ENCODE results near the gene MED12L. TPM values are rescaled to one million over a fixed set of nuclear protein-coding genes. Genes with fewer than 3 reads are reported as not detected.

Gene MED12L
- total RNA-seq, 4 donors from 2014 or later, result 0.12 to 0.77 (median 0.21) TPM

- no peaks in the 10 kb centered on the region for H3K36me3 ChIP-seq
- H3K9me3 ChIP-seq, result no peaks in the 10 kb centered on the region
- no peak for ATAC-seq
- no peak overlapping the region for H3K27ac ChIP-seq
- no peak for TF ChIP-seq EP300 (IDR thresholded peaks at IDR 0.05)
- no peak for TF ChIP-seq POLR2AphosphoS5 (IDR thresholded peaks at IDR 0.05)
- no peak overlapping the region for H3K4me3 ChIP-seq
- H3K27me3 ChIP-seq, result no peaks in the 10 kb centered on the region
- no peaks in the 10 kb centered on the region for H3K4me1 ChIP-seq
- 78 to 100% methylated on average over 2 of the region's 2 CpGs for WGBS, 2 donors (ENCODE audit: low coverage in 1 of 2)
Observed at GRCh38 chr3:151403246-151403645, 317.8 kb downstream of the MED12L start.

DNA sequence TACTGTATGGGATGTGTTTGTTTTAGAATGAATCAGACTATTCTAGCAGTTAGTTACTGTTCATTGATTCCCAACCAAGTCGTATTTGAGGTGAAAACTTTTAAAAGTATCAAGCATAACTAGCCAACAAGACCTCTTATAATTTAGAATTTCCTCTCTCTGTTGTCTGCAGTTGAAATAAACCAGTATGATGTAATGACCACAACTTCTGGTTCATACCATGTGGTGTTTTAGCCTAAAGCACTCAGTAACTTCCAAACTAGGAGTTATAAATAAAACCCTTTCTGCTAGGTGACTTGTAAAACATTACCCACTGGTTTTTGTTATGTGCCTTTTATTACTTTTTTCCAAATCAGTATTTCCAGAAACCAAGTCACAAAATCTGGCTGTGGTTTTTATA is 318.9 kb downstream of the MED12L start:
- ATAC-seq, result no peak
- WGBS, 2 donors (ENCODE audit: low coverage in 1 of 2), result 40 to 45% methylated on average over 1 of the region's 1 CpG
- TF ChIP-seq POLR2A (IDR thresholded peaks at IDR 0.05), result no peak
- no peak for TF ChIP-seq EP300 (IDR thresholded peaks at IDR 0.05)
- TF ChIP-seq POLR2AphosphoS5 (IDR thresholded peaks at IDR 0.05), result no peak
- TF ChIP-seq, protein P1, sequence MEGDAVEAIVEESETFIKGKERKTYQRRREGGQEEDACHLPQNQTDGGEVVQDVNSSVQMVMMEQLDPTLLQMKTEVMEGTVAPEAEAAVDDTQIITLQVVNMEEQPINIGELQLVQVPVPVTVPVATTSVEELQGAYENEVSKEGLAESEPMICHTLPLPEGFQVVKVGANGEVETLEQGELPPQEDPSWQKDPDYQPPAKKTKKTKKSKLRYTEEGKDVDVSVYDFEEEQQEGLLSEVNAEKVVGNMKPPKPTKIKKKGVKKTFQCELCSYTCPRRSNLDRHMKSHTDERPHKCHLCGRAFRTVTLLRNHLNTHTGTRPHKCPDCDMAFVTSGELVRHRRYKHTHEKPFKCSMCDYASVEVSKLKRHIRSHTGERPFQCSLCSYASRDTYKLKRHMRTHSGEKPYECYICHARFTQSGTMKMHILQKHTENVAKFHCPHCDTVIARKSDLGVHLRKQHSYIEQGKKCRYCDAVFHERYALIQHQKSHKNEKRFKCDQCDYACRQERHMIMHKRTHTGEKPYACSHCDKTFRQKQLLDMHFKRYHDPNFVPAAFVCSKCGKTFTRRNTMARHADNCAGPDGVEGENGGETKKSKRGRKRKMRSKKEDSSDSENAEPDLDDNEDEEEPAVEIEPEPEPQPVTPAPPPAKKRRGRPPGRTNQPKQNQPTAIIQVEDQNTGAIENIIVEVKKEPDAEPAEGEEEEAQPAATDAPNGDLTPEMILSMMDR (IDR thresholded peaks at IDR 0.05), result no peak
- Histone ChIP-seq H3K27ac (no peak overlapping the region), H3K27me3 (no peaks in the 10 kb centered on the region), H3K9me3 (no peaks in the 10 kb centered on the region), H3K4me1 (no peaks in the 10 kb centered on the region), H3K36me3 (no peaks in the 10 kb centered on the region), H3K4me3 (no peak overlapping the region)

DNA sequence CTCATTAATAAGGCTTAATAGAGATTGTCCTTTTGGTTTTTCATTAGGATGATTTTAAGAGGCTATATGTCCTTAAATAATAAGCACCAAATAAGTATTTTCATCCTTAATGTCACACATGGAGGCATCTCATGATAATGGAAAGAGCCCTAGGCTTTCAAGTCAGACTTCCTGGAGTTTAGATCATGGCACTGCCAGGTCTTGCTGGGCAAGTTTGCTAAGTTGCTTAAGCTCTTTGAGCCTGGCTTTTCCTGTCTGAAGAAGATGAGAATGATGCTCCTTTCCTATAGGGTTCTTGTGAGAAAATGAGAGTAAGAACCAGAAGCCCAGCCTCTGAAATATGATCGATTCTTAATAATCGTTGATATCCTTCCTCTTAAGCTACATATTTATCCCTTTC is 322.5 kb downstream of the MED12L start:
- peaks cover 0 to 13% (median 0%) of the 10 kb centered on the region in 3 donors for H3K4me1 ChIP-seq
- TF ChIP-seq POLR2AphosphoS5 (IDR thresholded peaks at IDR 0.05) (no peak), EP300 (IDR thresholded peaks at IDR 0.05) (no peak), POLR2A (IDR thresholded peaks at IDR 0.05) (no peak)
- TF ChIP-seq, protein P1 (IDR thresholded peaks at IDR 0.05), result no peak
- no peaks in the 10 kb centered on the region for H3K9me3 ChIP-seq
- 92 to 100% methylated on average over 2 of the region's 2 CpGs for WGBS, 2 donors (ENCODE audit: low coverage in 1 of 2)
- H3K27me3 ChIP-seq, result no peaks in the 10 kb centered on the region
- H3K36me3 ChIP-seq, result no peaks in the 10 kb centered on the region
- H3K4me3 ChIP-seq, result no peak overlapping the region
- ATAC-seq, result no peak
- H3K27ac ChIP-seq, result no peak overlapping the region

GRCh38 chr3:151410891-151411559 is 325.6 kb downstream of the MED12L start:
- 64% methylated on average over 5 of the region's 9 CpGs; no CpG with 5 or more reads in 1 of the 2 donors for WGBS, 2 donors (ENCODE audit: low coverage in 1 of 2)
- H3K4me3 ChIP-seq, result no peak overlapping the region
- TF ChIP-seq EP300 (IDR thresholded peaks at IDR 0.05), result no peak
- TF ChIP-seq POLR2AphosphoS5 (IDR thresholded peaks at IDR 0.05), result no peak
- TF ChIP-seq POLR2A (IDR thresholded peaks at IDR 0.05), result no peak
- TF ChIP-seq, protein P1 (IDR thresholded peaks at IDR 0.05), result no peak
- peak; percentile 41 for ATAC-seq
- H3K27ac ChIP-seq, result no peak overlapping the region
- H3K36me3 ChIP-seq, result no peaks in the 10 kb centered on the region
- H3K4me1 ChIP-seq, result peaks cover 0 to 13% (median 0%) of the 10 kb centered on the region in 3 donors
- H3K9me3 ChIP-seq, result no peaks in the 10 kb centered on the region
- H3K27me3 ChIP-seq, result no peaks in the 10 kb centered on the region

- no peaks in the 10 kb centered on the region for H3K36me3 ChIP-seq
- peaks cover 0 to 13% (median 0%) of the 10 kb centered on the region in 3 donors for H3K4me1 ChIP-seq
- TF ChIP-seq POLR2AphosphoS5 (IDR thresholded peaks at IDR 0.05) (no peak), POLR2A (IDR thresholded peaks at IDR 0.05) (no peak), EP300 (IDR thresholded peaks at IDR 0.05) (no peak)
- TF ChIP-seq, protein P1 (IDR thresholded peaks at IDR 0.05), result no peak
- WGBS, 2 donors (ENCODE audit: low coverage in 1 of 2), result 70 to 83% methylated on average over 2 of the region's 5 CpGs
- H3K4me3 ChIP-seq, result no peak overlapping the region
- no peaks in the 10 kb centered on the region for H3K9me3 ChIP-seq
- H3K27me3 ChIP-seq, result no peaks in the 10 kb centered on the region
- H3K27ac ChIP-seq, result no peak overlapping the region
- ATAC-seq, result no peak
Observed at GRCh38 chr3:151412989-151413388, 327.5 kb downstream of the MED12L start.

All from gastroesophageal sphincter (tissue), 4 donors.